ENCODE measurements around the gene ODF2.

DNA sequence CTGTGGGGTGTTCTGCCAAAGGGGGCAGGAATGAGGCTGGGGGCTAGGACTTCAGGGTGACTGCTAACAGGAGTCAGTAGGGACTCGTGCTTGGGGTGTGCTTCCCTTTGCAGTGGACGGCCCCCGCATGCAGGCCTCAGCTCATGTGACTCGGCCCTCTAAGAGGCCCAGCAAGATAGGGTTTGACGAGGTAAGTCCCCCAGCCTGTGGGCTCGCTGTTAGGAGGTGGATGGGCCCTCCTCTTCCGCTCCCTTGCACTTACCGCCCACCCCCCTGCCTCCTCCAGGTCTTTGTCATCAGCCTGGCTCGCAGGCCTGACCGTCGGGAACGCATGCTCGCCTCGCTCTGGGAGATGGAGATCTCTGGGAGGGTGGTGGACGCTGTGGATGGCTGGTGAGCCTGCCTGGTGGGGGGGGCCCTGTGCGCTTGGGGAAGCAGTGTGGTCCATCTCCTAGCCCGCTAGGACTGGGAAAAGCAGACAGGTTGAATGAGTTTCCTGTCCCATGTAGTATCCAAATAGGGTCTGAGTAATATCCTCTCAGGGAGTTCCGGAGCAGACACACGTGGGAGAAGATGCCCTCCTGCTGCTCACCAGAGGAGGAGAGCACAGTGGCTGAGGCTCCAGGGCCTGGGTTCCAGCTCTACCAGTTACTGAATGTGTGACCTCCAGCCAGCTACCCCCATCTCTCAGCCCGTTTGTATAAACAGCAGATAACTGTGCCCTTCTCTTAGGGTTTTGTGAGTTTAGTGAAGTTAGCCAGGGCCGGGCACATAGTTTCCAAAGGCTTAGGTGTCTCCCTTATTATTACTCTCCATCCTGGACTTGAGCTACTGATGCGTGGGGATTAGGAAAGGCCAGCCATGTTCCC is 26.9 kb upstream of the ODF2 start:
- TF ChIP-seq, protein P1, sequence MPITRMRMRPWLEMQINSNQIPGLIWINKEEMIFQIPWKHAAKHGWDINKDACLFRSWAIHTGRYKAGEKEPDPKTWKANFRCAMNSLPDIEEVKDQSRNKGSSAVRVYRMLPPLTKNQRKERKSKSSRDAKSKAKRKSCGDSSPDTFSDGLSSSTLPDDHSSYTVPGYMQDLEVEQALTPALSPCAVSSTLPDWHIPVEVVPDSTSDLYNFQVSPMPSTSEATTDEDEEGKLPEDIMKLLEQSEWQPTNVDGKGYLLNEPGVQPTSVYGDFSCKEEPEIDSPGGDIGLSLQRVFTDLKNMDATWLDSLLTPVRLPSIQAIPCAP (CRISPR knock-in tag; IDR thresholded peaks at IDR 0.05) = no peak
- TF ChIP-seq, protein P2, sequence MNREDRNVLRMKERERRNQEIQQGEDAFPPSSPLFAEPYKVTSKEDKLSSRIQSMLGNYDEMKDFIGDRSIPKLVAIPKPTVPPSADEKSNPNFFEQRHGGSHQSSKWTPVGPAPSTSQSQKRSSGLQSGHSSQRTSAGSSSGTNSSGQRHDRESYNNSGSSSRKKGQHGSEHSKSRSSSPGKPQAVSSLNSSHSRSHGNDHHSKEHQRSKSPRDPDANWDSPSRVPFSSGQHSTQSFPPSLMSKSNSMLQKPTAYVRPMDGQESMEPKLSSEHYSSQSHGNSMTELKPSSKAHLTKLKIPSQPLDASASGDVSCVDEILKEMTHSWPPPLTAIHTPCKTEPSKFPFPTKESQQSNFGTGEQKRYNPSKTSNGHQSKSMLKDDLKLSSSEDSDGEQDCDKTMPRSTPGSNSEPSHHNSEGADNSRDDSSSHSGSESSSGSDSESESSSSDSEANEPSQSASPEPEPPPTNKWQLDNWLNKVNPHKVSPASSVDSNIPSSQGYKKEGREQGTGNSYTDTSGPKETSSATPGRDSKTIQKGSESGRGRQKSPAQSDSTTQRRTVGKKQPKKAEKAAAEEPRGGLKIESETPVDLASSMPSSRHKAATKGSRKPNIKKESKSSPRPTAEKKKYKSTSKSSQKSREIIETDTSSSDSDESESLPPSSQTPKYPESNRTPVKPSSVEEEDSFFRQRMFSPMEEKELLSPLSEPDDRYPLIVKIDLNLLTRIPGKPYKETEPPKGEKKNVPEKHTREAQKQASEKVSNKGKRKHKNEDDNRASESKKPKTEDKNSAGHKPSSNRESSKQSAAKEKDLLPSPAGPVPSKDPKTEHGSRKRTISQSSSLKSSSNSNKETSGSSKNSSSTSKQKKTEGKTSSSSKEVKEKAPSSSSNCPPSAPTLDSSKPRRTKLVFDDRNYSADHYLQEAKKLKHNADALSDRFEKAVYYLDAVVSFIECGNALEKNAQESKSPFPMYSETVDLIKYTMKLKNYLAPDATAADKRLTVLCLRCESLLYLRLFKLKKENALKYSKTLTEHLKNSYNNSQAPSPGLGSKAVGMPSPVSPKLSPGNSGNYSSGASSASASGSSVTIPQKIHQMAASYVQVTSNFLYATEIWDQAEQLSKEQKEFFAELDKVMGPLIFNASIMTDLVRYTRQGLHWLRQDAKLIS (CRISPR knock-in tag; IDR thresholded peaks at IDR 0.05; ENCODE audit: borderline replicate concordance) = no peak
- TF ChIP-seq, protein P3, sequence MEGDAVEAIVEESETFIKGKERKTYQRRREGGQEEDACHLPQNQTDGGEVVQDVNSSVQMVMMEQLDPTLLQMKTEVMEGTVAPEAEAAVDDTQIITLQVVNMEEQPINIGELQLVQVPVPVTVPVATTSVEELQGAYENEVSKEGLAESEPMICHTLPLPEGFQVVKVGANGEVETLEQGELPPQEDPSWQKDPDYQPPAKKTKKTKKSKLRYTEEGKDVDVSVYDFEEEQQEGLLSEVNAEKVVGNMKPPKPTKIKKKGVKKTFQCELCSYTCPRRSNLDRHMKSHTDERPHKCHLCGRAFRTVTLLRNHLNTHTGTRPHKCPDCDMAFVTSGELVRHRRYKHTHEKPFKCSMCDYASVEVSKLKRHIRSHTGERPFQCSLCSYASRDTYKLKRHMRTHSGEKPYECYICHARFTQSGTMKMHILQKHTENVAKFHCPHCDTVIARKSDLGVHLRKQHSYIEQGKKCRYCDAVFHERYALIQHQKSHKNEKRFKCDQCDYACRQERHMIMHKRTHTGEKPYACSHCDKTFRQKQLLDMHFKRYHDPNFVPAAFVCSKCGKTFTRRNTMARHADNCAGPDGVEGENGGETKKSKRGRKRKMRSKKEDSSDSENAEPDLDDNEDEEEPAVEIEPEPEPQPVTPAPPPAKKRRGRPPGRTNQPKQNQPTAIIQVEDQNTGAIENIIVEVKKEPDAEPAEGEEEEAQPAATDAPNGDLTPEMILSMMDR (IDR thresholded peaks at IDR 0.05) = no peak
- TF ChIP-seq NFYB (CRISPR knock-in tag; conservative IDR thresholded peaks at IDR 0.05; ENCODE audit: low read depth) = no peak
- TF ChIP-seq, protein P4, sequence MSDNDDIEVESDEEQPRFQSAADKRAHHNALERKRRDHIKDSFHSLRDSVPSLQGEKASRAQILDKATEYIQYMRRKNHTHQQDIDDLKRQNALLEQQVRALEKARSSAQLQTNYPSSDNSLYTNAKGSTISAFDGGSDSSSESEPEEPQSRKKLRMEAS (CRISPR knock-in tag; IDR thresholded peaks at IDR 0.05) = no peak
- no peak for TF ChIP-seq SMAD3 (CRISPR knock-in tag; IDR thresholded peaks at IDR 0.05; ENCODE audit: borderline replicate concordance)
- no peak for TF ChIP-seq NR2C2 (CRISPR knock-in tag; IDR thresholded peaks at IDR 0.05)

All from WTC11 (cell line).